WTC11 (cell line): ENCODE measurements around the gene SMAD6. TPM values are rescaled to one million over a fixed set of nuclear protein-coding genes. Genes with fewer than 3 reads are reported as not detected.
A peak's percentile ranks its signal among the peaks of the same experiment; 100 is the strongest.

Experiments used
- ATAC-seq: fragments of 200-7000 bp; cut with Tn5 transposase; 2 replicates; pipeline ENCODE4 v1.10.0; 2021; ENCODE audit warnings: mild to moderate bottlenecking, moderate library complexity
- CTCF ChIA-PET: fragments of 300-600 bp; sonication (Branson Sonifier 250); formaldehyde crosslinking; loops from one replicate; lab custom pipeline; 2021; ENCODE audit warnings: antibody characterized with exemption; lab: Charles Lee
- POLR2A ChIA-PET: fragments of 350-600 bp; sonication (Branson Sonifier 250); formaldehyde crosslinking; loops from one replicate; lab custom pipeline; 2021; ENCODE audit warnings: antibody characterized with exemption; lab: Charles Lee
- DNase-seq: peaks from one replicate; pipeline ENCODE4 v3.0.0; 2021; ENCODE audit warnings: low spot score
- H3K27ac Mint-ChIP-seq: 2 replicates; pipeline ENCODE4 v1.8.0; 2021; ENCODE audit warnings: mixed read lengths
- H3K27me3 Mint-ChIP-seq: 2 replicates; pipeline ENCODE4 v1.8.0; 2021; ENCODE audit warnings: low read depth, mild to moderate bottlenecking, moderate library complexity, mixed read lengths
- H3K36me3 Mint-ChIP-seq: 2 replicates; pipeline ENCODE4 v1.8.0; 2021; ENCODE audit warnings: mixed read lengths
- H3K4me1 Mint-ChIP-seq: 2 replicates; pipeline ENCODE4 v1.8.0; 2022; ENCODE audit warnings: mixed read lengths
- H3K4me3 Mint-ChIP-seq: 2 replicates; pipeline ENCODE4 v1.8.0; 2021; ENCODE audit warnings: mild to moderate bottlenecking, moderate library complexity, mixed read lengths
- H3K9me3 Mint-ChIP-seq: 2 replicates; pipeline ENCODE4 v1.8.0; 2021; ENCODE audit warnings: mixed read lengths
- ARID4B ChIP-seq: sonication (generic); formaldehyde crosslinking; IDR thresholded peaks from 2 replicates; pipeline ENCODE4 v1.8.0; 2023; ENCODE audit warnings: missing genetic modification reagents, mild to moderate bottlenecking, borderline replicate concordance
- ATF2 ChIP-seq: sonication (generic); formaldehyde crosslinking; IDR thresholded peaks from 2 replicates; pipeline ENCODE4 v1.8.1; 2022; ENCODE audit warnings: low read depth, missing genetic modification reagents, borderline replicate concordance
- CDX4 ChIP-seq: fragments of 250-450 bp; sonication (Bioruptor Pico); IDR thresholded peaks from 2 replicates; pipeline ENCODE4 v1.9.0; 2021; ENCODE audit warnings: moderate library complexity, mild to moderate bottlenecking, inconsistent platforms, borderline replicate concordance
- CREB1 ChIP-seq: sonication (generic); formaldehyde crosslinking; IDR thresholded peaks from 2 replicates; pipeline ENCODE4 v1.8.0; 2023; ENCODE audit warnings: mild to moderate bottlenecking, missing genetic modification reagents
- ERG ChIP-seq: fragments of 250-450 bp; sonication (Bioruptor Pico); IDR thresholded peaks from 2 replicates; pipeline ENCODE4 v1.8.0; 2021; ENCODE audit warnings: mild to moderate bottlenecking
- FOXJ3 ChIP-seq: sonication (generic); formaldehyde crosslinking; IDR thresholded peaks from 2 replicates; pipeline ENCODE4 v1.9.0; 2021; ENCODE audit warnings: missing genetic modification reagents, mild to moderate bottlenecking, borderline replicate concordance
- FOXP1 ChIP-seq: sonication (generic); formaldehyde crosslinking; IDR thresholded peaks from 2 replicates; pipeline ENCODE4 v1.8.0; 2022; ENCODE audit warnings: missing genetic modification reagents, mild to moderate bottlenecking, moderate library complexity, borderline replicate concordance
- GRHL2 ChIP-seq: fragments of 250-450 bp; sonication (Bioruptor Pico); IDR thresholded peaks from 2 replicates; pipeline ENCODE4 v1.8.0; 2022; ENCODE audit warnings: mild to moderate bottlenecking, moderate library complexity; ENCODE audit not compliant: insufficient replicate concordance, severe bottlenecking
- MLX ChIP-seq: sonication (generic); formaldehyde crosslinking; IDR thresholded peaks from 2 replicates; pipeline ENCODE4 v1.8.1; 2023; ENCODE audit warnings: mild to moderate bottlenecking, missing genetic modification reagents, moderate library complexity
- NFE2L1 ChIP-seq: sonication (generic); formaldehyde crosslinking; IDR thresholded peaks from 2 replicates; pipeline ENCODE4 v1.8.1; 2023; ENCODE audit warnings: missing genetic modification reagents
- PREB ChIP-seq: sonication (generic); formaldehyde crosslinking; IDR thresholded peaks from 2 replicates; pipeline ENCODE4 v1.8.1; 2022; ENCODE audit warnings: mild to moderate bottlenecking, missing genetic modification reagents, moderate library complexity, borderline replicate concordance
- TP53 ChIP-seq: sonication (generic); formaldehyde crosslinking; IDR thresholded peaks from 2 replicates; pipeline ENCODE4 v1.8.1; 2023; ENCODE audit warnings: mild to moderate bottlenecking, missing genetic modification reagents
- USF2 ChIP-seq: sonication (generic); formaldehyde crosslinking; IDR thresholded peaks from 2 replicates; pipeline ENCODE4 v1.8.1; 2023; ENCODE audit warnings: mild to moderate bottlenecking, missing genetic modification reagents, moderate library complexity
- ZBTB21 ChIP-seq: sonication (generic); formaldehyde crosslinking; IDR thresholded peaks from 2 replicates; pipeline ENCODE4 v1.8.1; 2023; ENCODE audit warnings: mild to moderate bottlenecking, missing genetic modification reagents, borderline replicate concordance
- ZNF512 ChIP-seq: sonication (generic); formaldehyde crosslinking; IDR thresholded peaks from 2 replicates; pipeline ENCODE4 v1.8.1; 2022; ENCODE audit warnings: missing genetic modification reagents, borderline replicate concordance
- ZSCAN18 ChIP-seq: fragments of 250-450 bp; sonication (Bioruptor Pico); IDR thresholded peaks from 2 replicates; pipeline ENCODE4 v2.1.2; 2022; ENCODE audit warnings: mild to moderate bottlenecking, moderate library complexity
- total RNA-seq: library from RNA; stranded (reverse); gene quantifications from 3 replicates; pipeline ENCODE4 v1.2.3, GENCODE V29; 2021

SMAD6 gene
- total RNA-seq, 1 experiment from 2014 or later = 13.9 TPM

- no peak for TF ChIP-seq ZNF512 (CRISPR knock-in tag)
- no peak for TF ChIP-seq ERG (CRISPR knock-in tag)
- no peak for TF ChIP-seq TP53 (CRISPR knock-in tag)
- no peak for TF ChIP-seq PREB (CRISPR knock-in tag)
- TF ChIP-seq, all 79 proteins: peak for 0
Observed at GRCh38 chr15:66779331-66780009, 77.4 kb downstream of the SMAD6 start (continued).

GRCh38 chr15:66780172-66780972 is 78.3 kb downstream of the SMAD6 start:
- DNase-seq (no peak), ATAC-seq (peak; percentile 71)
- Mint-ChIP-seq H3K4me3 (no peak overlapping the region), H3K27me3 (no peaks in the 10 kb centered on the region), H3K27ac (no peak overlapping the region), H3K36me3 (no peaks in the 10 kb centered on the region), H3K4me1 (peaks cover 16% of the 10 kb centered on the region), H3K9me3 (no peaks in the 10 kb centered on the region)
- ChIA-PET CTCF (interaction anchor here (1.2 to 4.1 kb wide), 3 partner anchors 18 to 142 kb away, joined by 3 to 28 read pairs (median 4); no protein-coding TSS in a partner anchor), POLR2A (no interaction called here)
- no peak for TF ChIP-seq MLX (CRISPR knock-in tag)
- TF ChIP-seq ZBTB21 (CRISPR knock-in tag) = no peak
- no peak for TF ChIP-seq ARID4B (CRISPR knock-in tag)
- no peak for TF ChIP-seq CREB1 (CRISPR knock-in tag)
- TF ChIP-seq GRHL2 (CRISPR knock-in tag) = no peak
- no peak for TF ChIP-seq NFE2L1 (CRISPR knock-in tag)
- no peak for TF ChIP-seq CDX4 (CRISPR knock-in tag)
- TF ChIP-seq ERG (CRISPR knock-in tag) = no peak
- TF ChIP-seq ZSCAN18 (CRISPR knock-in tag) = no peak
- no peak for TF ChIP-seq ATF2 (CRISPR knock-in tag)
- no peak for TF ChIP-seq FOXP1 (CRISPR knock-in tag)
- TF ChIP-seq FOXJ3 = no peak
- no peak for TF ChIP-seq USF2 (CRISPR knock-in tag)
